SK-N-SH treated with all-trans-retinoic acid at 6 μM for 48 hours (cell line): ENCODE data around the gene KISS1.
A peak's percentile ranks its signal among the peaks of the same experiment; 100 is the strongest.

Experiments used
- ATAC-seq: fragments of 200-7000 bp; cut with Tn5 transposase; 3 replicates; pipeline ENCODE4 v1.9.1; 2020; ENCODE audit warnings: mild to moderate bottlenecking, moderate library complexity
- ARNTL ChIP-seq: fragments of 450-650 bp; formaldehyde crosslinking; IDR thresholded peaks from 2 replicates; pipeline ENCODE4 v1.5.0; 2020; ENCODE audit warnings: low read depth, mild to moderate bottlenecking, moderate library complexity, borderline replicate concordance
- BACH2 ChIP-seq: fragments of 250-450 bp; sonication (Bioruptor Pico); IDR thresholded peaks from 2 replicates; pipeline ENCODE4 v1.9.0; 2021; ENCODE audit warnings: mild to moderate bottlenecking, borderline replicate concordance
- CSDC2 ChIP-seq: fragments of 250-450 bp; sonication (Bioruptor Pico); IDR thresholded peaks from 2 replicates; pipeline ENCODE4 v1.5.0; 2020; ENCODE audit warnings: mild to moderate bottlenecking, moderate library complexity
- ESRRG ChIP-seq: fragments of 250-450 bp; sonication (Bioruptor Pico); IDR thresholded peaks from 2 replicates; pipeline ENCODE4 v1.6.1; 2021; ENCODE audit warnings: mild to moderate bottlenecking
- GLIS3 ChIP-seq: fragments of 250-450 bp; sonication (Bioruptor Pico); IDR thresholded peaks from 2 replicates; pipeline ENCODE4 v1.5.0; 2020; ENCODE audit warnings: mild to moderate bottlenecking, moderate library complexity
- ISL1 ChIP-seq: fragments of 250-450 bp; sonication (Bioruptor Pico); IDR thresholded peaks from 2 replicates; pipeline ENCODE4 v2.1.2; 2022; ENCODE audit warnings: mild to moderate bottlenecking, moderate library complexity
- OSR1 ChIP-seq: fragments of 250-450 bp; sonication (Bioruptor Pico); IDR thresholded peaks from 2 replicates; pipeline ENCODE4 v1.8.0; 2022; ENCODE audit warnings: moderate library complexity, mild to moderate bottlenecking, inconsistent platforms
- PPARA ChIP-seq: fragments of 250-450 bp; sonication (Bioruptor Pico); IDR thresholded peaks from 2 replicates; pipeline ENCODE4 v1.5.0; 2020; ENCODE audit warnings: mild to moderate bottlenecking, borderline replicate concordance
- SNAI2 ChIP-seq: fragments of 250-450 bp; sonication (Bioruptor Pico); IDR thresholded peaks from 2 replicates; pipeline ENCODE4 v1.5.0; 2020; ENCODE audit warnings: mild to moderate bottlenecking, moderate library complexity
- TCF4 ChIP-seq: fragments of 250-450 bp; sonication (Bioruptor Pico); IDR thresholded peaks from 2 replicates; pipeline ENCODE4 v1.8.0; 2021; ENCODE audit warnings: mild to moderate bottlenecking, moderate library complexity, borderline replicate concordance
- TOX ChIP-seq: fragments of 250-450 bp; sonication (Bioruptor Pico); IDR thresholded peaks from 2 replicates; pipeline ENCODE4 v1.8.0; 2021; ENCODE audit warnings: mild to moderate bottlenecking, moderate library complexity, borderline replicate concordance
- ZC3H10 ChIP-seq: fragments of 250-450 bp; sonication (Bioruptor Pico); IDR thresholded peaks from 2 replicates; pipeline ENCODE4 v1.5.1; 2021; ENCODE audit warnings: mild to moderate bottlenecking, moderate library complexity
- ZNF565 ChIP-seq: fragments of 450-650 bp; formaldehyde crosslinking; conservative IDR thresholded peaks from 2 replicates; pipeline ENCODE4 v1.5.0; 2020; ENCODE audit warnings: low read depth, mild to moderate bottlenecking, moderate library complexity
- ZNF70 ChIP-seq: fragments of 450-650 bp; formaldehyde crosslinking; IDR thresholded peaks from 2 replicates; pipeline ENCODE4 v1.5.0; 2020; ENCODE audit warnings: mild to moderate bottlenecking, moderate library complexity
- ZNF8 ChIP-seq: fragments of 450-650 bp; formaldehyde crosslinking; IDR thresholded peaks from 2 replicates; pipeline ENCODE4 v1.5.0; 2020; ENCODE audit warnings: mild to moderate bottlenecking, moderate library complexity
- TF ChIP-seq, protein P1 (sequence below): fragments of 250-450 bp; sonication (Bioruptor Pico); IDR thresholded peaks from 2 replicates; pipeline ENCODE4 v1.8.0; 2021; ENCODE audit warnings: low read depth, mild to moderate bottlenecking, moderate library complexity, borderline replicate concordance
- TF ChIP-seq, protein P2 (sequence below): fragments of 250-450 bp; sonication (Bioruptor Pico); IDR thresholded peaks from 2 replicates; pipeline ENCODE4 v1.5.0; 2020; ENCODE audit warnings: mild to moderate bottlenecking, moderate library complexity
- TF ChIP-seq, protein P3 (sequence below): fragments of 250-450 bp; sonication (Bioruptor Pico); IDR thresholded peaks from 2 replicates; pipeline ENCODE4 v1.5.1; 2020; ENCODE audit warnings: low read depth, mild to moderate bottlenecking, moderate library complexity
- TF ChIP-seq, protein P4 (sequence below): fragments of 250-450 bp; sonication (Bioruptor Pico); IDR thresholded peaks from 2 replicates; pipeline ENCODE4 v1.8.0; 2020; ENCODE audit warnings: mild to moderate bottlenecking, moderate library complexity, borderline replicate concordance
- TF ChIP-seq, protein P5 (sequence below): fragments of 250-450 bp; sonication (Bioruptor Pico); IDR thresholded peaks from 2 replicates; pipeline ENCODE4 v1.5.1; 2021; ENCODE audit warnings: mild to moderate bottlenecking, moderate library complexity

Gene KISS1

DNA sequence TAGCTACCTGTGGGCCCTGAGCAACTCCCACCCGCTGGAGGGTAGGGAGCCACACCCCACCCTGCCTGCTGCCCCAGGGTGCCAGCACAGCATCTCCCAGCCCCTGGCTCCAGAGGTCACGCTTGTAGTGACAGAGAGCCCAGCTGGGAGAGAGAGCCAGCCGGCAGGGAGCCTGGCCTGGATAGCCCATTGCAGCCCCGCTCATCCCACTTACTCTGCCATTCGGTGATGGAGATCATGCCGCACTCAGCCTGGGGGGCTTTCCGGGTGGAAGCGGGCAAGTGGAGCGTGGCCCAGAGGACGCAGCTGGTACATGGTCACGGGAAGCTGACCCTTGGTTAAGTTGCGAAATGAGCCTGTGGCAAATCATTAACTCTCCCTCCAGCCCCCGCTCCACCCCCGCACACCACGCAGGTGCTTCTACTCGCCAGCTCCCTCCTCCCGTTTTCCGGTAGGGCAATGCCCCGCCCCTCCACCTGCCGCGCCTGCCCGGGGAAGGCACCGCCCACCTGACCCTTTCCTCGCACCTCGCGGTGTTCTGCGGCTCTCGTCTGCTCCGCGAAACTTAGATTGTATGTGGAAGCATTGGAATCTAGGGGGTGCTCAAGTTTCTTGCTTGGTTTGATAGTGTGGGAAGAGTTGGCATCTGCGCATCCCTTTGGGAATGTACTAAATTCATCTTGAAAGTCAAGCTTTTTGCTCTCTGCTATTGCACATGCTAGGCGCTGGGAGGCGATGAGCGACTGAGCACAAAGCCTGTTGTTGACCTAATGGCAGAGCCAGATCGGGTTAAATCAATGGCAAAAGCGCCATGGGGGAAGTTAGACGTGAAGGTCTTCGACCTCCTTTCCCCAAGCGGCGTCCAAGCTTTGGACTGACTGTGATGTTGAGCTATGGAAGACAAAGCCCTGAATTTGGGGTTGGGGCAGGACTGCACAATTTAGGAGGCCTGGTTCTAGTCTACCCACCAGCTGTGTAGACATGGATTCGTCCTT, 17.7 kb upstream of the KISS1 start, which contains the start of gene GOLT1A:
GOLT1A (minus strand) TSS at position 321 of the 995 bp plus-strand sequence; CDS start at position 239, 82 bp downstream.
- TF ChIP-seq, protein P1, sequence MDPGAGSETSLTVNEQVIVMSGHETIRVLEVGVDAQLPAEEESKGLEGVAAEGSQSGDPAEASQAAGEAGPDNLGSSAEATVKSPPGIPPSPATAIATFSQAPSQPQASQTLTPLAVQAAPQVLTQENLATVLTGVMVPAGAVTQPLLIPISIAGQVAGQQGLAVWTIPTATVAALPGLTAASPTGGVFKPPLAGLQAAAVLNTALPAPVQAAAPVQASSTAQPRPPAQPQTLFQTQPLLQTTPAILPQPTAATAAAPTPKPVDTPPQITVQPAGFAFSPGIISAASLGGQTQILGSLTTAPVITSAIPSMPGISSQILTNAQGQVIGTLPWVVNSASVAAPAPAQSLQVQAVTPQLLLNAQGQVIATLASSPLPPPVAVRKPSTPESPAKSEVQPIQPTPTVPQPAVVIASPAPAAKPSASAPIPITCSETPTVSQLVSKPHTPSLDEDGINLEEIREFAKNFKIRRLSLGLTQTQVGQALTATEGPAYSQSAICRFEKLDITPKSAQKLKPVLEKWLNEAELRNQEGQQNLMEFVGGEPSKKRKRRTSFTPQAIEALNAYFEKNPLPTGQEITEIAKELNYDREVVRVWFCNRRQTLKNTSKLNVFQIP (CRISPR knock-in tag), result no peak
- TF ChIP-seq PPARA (CRISPR knock-in tag) (no peak), ESRRG (CRISPR knock-in tag) (no peak)
- ATAC-seq, result peak; percentile 78

DNA sequence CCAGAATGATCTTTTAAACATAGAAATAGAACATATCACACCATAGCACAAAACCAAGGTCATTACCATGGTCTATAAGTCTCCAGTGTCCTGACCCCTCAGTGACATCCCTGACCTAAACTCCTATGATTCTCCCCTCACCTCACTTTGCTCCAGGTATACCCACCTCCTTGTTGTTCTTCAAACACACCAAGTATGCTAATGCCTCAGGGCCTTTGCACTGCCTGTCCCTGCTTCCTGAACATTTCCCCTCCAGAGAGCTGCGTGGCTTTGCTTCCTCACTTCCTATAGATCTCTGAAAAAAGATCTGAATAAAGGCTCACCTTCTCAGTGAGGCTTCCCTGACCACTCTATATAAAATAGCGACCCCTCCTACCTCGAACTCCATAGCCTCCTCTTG, 16.4 kb upstream of the KISS1 start:
- no peak for ATAC-seq
- TF ChIP-seq ZC3H10 (no peak), GLIS3 (CRISPR knock-in tag) (no peak), OSR1 (CRISPR knock-in tag) (no peak), ARNTL (CRISPR knock-in tag) (no peak), SNAI2 (CRISPR knock-in tag) (no peak), CSDC2 (CRISPR knock-in tag) (no peak), ZNF8 (CRISPR knock-in tag) (no peak), ZNF565 (CRISPR knock-in tag) (no peak), ISL1 (CRISPR knock-in tag) (no peak), TOX (CRISPR knock-in tag) (no peak), ZNF70 (CRISPR knock-in tag) (no peak), ESRRG (CRISPR knock-in tag) (no peak), BACH2 (CRISPR knock-in tag) (no peak), TCF4 (no peak)
- TF ChIP-seq, protein P1 (CRISPR knock-in tag), result no peak
- TF ChIP-seq, protein P2, sequence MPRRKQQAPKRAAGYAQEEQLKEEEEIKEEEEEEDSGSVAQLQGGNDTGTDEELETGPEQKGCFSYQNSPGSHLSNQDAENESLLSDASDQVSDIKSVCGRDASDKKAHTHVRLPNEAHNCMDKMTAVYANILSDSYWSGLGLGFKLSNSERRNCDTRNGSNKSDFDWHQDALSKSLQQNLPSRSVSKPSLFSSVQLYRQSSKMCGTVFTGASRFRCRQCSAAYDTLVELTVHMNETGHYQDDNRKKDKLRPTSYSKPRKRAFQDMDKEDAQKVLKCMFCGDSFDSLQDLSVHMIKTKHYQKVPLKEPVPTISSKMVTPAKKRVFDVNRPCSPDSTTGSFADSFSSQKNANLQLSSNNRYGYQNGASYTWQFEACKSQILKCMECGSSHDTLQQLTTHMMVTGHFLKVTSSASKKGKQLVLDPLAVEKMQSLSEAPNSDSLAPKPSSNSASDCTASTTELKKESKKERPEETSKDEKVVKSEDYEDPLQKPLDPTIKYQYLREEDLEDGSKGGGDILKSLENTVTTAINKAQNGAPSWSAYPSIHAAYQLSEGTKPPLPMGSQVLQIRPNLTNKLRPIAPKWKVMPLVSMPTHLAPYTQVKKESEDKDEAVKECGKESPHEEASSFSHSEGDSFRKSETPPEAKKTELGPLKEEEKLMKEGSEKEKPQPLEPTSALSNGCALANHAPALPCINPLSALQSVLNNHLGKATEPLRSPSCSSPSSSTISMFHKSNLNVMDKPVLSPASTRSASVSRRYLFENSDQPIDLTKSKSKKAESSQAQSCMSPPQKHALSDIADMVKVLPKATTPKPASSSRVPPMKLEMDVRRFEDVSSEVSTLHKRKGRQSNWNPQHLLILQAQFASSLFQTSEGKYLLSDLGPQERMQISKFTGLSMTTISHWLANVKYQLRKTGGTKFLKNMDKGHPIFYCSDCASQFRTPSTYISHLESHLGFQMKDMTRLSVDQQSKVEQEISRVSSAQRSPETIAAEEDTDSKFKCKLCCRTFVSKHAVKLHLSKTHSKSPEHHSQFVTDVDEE (CRISPR knock-in tag), result no peak
- TF ChIP-seq, protein P3, sequence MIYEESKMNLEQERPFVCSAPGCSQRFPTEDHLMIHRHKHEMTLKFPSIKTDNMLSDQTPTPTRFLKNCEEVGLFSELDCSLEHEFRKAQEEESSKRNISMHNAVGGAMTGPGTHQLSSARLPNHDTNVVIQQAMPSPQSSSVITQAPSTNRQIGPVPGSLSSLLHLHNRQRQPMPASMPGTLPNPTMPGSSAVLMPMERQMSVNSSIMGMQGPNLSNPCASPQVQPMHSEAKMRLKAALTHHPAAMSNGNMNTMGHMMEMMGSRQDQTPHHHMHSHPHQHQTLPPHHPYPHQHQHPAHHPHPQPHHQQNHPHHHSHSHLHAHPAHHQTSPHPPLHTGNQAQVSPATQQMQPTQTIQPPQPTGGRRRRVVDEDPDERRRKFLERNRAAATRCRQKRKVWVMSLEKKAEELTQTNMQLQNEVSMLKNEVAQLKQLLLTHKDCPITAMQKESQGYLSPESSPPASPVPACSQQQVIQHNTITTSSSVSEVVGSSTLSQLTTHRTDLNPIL, result no peak
- TF ChIP-seq, protein P4, sequence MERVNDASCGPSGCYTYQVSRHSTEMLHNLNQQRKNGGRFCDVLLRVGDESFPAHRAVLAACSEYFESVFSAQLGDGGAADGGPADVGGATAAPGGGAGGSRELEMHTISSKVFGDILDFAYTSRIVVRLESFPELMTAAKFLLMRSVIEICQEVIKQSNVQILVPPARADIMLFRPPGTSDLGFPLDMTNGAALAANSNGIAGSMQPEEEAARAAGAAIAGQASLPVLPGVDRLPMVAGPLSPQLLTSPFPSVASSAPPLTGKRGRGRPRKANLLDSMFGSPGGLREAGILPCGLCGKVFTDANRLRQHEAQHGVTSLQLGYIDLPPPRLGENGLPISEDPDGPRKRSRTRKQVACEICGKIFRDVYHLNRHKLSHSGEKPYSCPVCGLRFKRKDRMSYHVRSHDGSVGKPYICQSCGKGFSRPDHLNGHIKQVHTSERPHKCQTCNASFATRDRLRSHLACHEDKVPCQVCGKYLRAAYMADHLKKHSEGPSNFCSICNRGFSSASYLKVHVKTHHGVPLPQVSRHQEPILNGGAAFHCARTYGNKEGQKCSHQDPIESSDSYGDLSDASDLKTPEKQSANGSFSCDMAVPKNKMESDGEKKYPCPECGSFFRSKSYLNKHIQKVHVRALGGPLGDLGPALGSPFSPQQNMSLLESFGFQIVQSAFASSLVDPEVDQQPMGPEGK, result no peak
- TF ChIP-seq, protein P5, sequence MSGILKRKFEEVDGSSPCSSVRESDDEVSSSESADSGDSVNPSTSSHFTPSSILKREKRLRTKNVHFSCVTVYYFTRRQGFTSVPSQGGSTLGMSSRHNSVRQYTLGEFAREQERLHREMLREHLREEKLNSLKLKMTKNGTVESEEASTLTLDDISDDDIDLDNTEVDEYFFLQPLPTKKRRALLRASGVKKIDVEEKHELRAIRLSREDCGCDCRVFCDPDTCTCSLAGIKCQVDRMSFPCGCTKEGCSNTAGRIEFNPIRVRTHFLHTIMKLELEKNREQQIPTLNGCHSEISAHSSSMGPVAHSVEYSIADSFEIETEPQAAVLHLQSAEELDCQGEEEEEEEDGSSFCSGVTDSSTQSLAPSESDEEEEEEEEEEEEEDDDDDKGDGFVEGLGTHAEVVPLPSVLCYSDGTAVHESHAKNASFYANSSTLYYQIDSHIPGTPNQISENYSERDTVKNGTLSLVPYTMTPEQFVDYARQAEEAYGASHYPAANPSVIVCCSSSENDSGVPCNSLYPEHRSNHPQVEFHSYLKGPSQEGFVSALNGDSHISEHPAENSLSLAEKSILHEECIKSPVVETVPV (CRISPR knock-in tag), result no peak
- TF ChIP-seq, all 23 proteins: peak for 0
